ENCODE data around the gene AHCTF1.
"Not testable (repeated sequence)": the region's sequence is repeated elsewhere in the genome, so short reads cannot be mapped to it uniquely, and the experiment has no call there.

Gene AHCTF1

GRCh38 chr1:246916026-246916923 is 15.5 kb downstream of the AHCTF1 start:
- not testable (repeated sequence) for DNase-seq (ENCODE audit: low read depth)

DNA sequence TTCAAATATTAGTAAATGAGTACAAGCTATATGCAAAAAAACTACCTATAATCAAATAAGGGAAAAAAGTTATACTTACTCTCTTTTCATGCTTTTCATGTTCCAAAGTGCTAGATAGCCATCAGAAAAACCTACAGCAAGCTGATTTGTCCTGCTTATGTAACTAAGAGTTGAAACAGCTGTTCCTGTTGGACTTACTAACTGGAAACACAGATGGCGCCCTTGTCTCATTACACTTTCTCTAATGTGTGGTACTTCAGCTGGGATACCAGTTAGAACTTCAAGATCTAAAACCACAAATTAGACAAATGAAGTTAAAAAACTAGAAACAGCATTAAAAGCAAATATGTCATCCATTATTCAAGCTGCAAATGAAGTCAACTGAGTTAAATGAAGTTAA is 24.3 kb downstream of the AHCTF1 start:
- DNase-seq (ENCODE audit: low read depth) = no peak

GRCh38 chr1:246906833-246907232 is 24.9 kb downstream of the AHCTF1 start:
- DNase-seq (ENCODE audit: low read depth) = no peak

GRCh38 chr1:246901874-246902273 is 29.9 kb downstream of the AHCTF1 start:
- no peak for DNase-seq (ENCODE audit: low read depth)

GRCh38 chr1:246897302-246897701 is 34.4 kb downstream of the AHCTF1 start:
- no peak for DNase-seq (ENCODE audit: low read depth)

DNA sequence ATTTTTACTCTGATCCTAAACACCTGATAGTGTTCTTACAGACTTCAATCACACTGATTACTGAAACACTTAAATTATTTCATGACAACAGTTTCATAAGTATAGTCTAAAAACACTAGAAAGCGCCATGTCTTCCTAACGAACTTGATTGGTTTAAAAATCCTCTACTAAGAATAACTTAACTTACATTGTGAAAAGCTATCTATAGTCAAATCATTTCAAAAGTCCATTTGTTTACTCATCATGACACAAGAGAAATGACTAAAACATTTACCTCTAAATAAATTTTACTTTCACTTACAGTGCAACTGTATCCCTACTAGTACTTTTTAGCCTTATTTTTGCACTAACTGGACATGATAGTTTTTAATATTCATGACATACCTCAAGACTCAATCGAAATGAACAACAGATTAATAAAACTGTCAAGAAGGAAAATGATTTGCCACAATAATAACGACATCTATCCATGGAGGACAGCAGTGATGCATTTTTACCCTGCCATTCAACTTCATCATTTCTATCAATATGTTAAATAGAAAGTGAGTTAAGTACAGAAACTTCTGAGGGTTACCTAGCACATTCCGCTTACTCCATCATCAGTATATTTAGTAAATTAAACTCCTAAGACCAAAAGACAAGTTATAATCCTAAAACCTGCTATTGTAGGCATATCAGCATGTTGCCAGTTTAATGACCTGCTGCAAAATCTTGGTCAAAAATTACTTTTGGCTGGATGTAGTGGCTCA is 38.4 kb downstream of the AHCTF1 start:
- no peak for DNase-seq (ENCODE audit: low read depth)

GRCh38 chr1:246891105-246891504 is 40.6 kb downstream of the AHCTF1 start:
- DNase-seq (ENCODE audit: low read depth) = no peak

DNA sequence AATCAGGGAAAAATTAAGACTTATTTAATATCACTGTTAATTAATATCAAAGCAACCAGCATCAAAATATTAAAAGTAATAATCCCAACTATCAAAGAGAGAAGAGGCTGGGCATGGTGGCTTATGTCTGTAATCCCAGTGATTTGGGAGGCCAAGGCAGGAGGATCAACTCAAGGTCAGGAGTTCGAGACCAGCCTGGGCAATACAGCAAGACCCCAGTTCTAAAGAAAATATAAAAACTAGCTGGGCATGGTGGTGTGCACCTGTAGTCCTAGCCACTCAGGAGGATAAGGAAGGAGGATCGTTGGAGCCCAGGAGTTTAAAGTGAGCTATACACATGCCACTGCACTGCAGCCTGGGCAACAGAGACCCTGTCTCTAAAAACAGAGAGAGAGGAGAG is 43.2 kb downstream of the AHCTF1 start:
- no peak for DNase-seq (ENCODE audit: low read depth)

DNA sequence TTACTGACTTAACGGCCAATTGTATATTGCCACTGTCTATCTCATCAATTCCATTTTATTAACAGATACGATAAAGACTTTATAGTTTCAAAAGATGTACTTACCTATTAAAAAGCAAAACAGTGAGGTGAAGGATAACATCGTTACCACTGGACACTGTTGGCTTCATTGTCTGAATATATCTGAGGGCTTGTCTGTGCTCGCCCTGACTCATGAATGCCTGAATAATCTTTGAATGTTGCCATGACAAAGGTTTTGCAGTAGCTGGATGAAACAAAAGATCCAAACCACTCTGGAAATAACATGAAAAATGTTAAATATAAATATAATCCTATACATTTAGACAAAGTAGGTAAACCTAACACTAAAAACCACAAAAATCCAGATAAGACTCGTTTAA is 46.4 kb downstream of the AHCTF1 start:
- DNase-seq (ENCODE audit: low read depth) = not testable (repeated sequence)

DNA sequence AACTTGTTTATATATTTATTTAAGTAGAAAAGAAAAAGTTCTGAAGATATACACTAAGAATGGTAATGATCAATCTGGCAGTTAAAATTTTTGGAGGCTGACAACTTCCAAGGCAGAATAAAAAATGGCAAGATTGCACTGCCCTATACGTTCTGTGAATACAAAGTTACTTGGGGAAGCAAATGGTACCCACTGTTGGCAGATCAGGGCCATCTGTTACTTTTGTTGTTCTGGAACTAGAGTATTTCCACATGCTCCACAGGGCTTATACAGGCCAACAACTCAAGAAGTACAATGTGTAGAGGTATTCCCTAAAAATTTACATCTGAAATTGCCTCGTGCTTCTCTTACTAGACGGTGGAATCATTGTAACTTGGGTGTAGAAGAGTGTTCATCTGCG is 53.2 kb downstream of the AHCTF1 start:
- no peak for DNase-seq (ENCODE audit: low read depth)

DNA sequence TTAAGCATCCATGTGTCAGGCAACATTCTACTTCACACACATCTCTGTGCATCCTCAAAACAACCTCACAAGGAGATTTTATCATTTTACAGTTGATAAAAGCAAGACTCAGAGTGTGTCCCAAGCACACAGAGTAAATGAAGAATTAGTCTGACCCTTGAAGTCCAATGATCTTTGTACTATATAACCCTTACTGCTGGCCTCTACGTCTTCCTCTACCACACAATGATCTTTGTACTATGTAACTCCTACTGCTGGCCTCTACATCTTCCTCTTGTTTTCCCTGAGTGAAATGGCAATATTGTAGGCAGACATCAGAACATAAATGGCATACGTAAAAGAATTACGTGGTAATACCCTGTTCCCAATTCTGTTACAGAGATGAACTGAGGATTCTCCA is 55.3 kb downstream of the AHCTF1 start:
- no peak for DNase-seq (ENCODE audit: low read depth)

- no peak for DNase-seq (ENCODE audit: low read depth)
Observed at GRCh38 chr1:246875041-246876026, 56.4 kb downstream of the AHCTF1 start.

DNA sequence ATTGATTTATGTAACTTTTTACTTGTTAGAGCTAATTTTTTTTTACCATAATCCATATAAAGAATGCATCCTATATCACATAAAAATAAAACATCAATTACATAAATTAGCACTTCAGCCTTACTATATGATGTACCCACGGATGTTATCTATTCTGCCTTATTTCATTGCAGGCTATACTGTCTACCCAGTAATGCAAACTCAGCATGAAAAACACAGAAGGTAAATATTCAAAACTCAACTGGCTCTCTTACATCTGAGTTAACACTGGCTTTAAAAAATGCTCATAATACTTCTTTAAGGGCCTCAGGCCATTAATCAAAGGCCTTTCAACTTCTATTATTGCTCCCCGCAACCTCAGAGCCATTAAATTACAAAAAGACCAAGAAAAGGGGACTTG is 65.8 kb downstream of the AHCTF1 start:
- no peak for DNase-seq (ENCODE audit: low read depth)

- DNase-seq (ENCODE audit: low read depth) = not testable (repeated sequence)
Observed at GRCh38 chr1:246863791-246864190, 68.0 kb downstream of the AHCTF1 start.

DNA sequence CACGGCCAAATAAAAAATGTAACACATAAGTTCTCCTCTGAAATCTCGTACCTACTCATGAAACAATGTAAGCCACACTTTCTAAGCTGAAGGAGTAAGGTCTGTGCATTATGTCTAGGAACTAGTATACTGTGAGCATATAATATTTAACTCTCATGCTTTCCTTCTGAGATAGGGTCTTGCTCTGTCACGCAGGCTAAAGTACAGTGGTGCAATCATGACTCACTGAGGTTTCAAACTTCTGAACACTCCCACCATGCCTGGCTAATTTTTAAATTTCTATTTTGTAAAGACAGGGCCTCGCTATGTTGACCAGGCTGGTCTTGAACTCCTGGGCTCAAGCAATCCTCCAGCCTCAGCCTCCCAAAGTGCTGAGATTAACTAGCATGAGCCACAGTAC is 71.3 kb downstream of the AHCTF1 start:
- DNase-seq (ENCODE audit: low read depth) = no peak

DNA sequence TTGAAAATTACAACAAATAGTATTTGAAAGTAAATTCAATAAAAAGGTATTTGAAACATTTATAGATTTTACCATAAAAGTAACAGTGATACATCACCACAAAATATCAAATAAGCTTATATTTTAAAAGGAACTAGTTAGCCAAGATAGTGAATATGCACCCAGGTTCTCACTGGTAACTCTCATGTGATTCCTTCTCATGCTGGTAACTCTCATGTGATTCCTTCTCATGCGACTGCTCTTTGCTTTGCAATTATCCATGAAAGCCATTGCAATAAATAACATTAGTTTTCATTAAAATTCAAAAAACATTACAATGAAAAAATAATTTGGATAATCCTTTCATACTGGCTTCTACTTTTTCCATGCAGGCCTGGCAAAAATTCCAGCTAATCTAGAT is 75.4 kb downstream of the AHCTF1 start:
- DNase-seq (ENCODE audit: low read depth) = no peak

GRCh38 chr1:246850640-246851039 is 81.1 kb downstream of the AHCTF1 start:
- not testable (repeated sequence) for DNase-seq (ENCODE audit: low read depth)

DNA sequence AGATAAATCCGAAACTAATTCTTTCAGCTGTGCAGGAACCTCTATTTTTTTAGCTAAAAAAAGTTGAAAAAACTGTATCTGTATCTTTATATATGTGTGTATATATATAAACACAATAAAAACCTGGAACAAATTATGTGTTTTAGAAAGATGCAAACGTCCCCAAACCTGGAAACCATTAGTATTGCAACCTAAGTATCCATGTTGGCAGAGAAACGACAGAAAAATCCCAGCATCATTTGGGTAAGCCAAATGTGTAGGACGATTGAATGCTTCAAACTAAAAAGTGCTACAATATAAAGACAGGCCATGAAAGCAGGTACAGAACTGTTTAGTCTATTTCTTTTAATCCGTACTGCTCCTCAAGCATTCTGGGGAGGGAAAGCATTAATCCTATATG is 87.9 kb downstream of the AHCTF1 start:
- no peak for DNase-seq (ENCODE audit: low read depth)

- DNase-seq (ENCODE audit: low read depth) = not testable (repeated sequence)
Observed at GRCh38 chr1:246840761-246841160, 91.0 kb downstream of the AHCTF1 start.

DNA sequence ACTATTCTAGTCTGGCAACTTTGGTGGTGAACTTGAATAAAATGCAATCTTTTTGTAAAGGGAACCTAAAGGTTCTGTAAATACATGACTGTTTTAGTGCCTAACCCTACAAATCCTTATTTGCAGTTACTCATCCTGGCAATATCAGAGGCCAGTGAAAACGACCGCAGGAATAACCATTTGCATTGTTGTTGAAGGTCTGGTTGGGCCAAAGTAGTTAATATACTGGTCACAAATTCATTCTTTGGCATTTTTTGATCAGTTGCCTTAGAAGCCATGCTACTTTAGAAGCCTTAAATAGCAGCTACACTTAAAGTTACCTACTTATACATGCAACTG is 93.7 kb downstream of the AHCTF1 start:
- no peak for DNase-seq (ENCODE audit: low read depth)

DNA sequence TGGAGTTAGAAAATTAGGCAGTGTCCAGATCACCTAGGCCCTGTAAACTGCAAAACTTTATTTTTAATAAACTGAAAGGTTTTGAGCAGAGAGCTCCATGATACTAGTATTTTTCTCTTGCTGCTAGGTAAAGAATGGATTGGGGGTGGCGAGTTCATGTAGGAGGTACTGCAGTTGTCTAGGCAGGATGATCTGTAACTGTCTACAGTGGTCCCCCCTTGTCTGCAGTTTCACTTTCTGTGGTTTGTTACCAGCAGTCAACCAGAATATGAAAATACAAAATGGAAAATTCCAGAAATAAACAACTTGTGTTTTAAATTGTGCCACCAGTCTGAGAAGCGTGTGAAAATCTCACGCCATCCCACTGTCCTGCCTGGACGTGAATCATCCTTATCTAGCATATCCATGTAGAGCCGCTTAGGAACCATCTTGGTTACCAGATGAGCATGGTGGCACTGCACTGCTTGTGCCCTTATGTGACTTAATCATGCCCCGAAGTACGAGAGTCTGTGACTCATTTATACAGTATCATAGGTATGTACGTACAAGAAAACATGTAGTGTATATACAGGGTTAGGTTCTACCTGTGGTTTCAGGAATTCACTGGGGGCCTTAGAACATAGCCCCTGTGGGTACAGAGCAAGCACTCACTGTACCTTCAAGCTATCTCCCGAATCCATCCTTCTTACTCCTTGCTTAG is 94.2 kb downstream of the AHCTF1 start:
- no peak for DNase-seq (ENCODE audit: low read depth)

All from stimulated activated CD8-positive, alpha-beta memory T cell treated with anti-CD3 and anti-CD28 coated beads, Interleukin-15, amount 100 ng/mL, for 1 hour (primary cell).